Central memory CD8-positive, alpha-beta T cell (primary cell): ENCODE results near the gene MAP3K2.
"Not testable (repeated sequence)": the region's sequence is repeated elsewhere in the genome, so short reads cannot be mapped to it uniquely, and the experiment has no call there.

Experiments used
- ATAC-seq: fragments of 150-1000 bp; cut with Tn5 transposase; replicated peaks from 2 replicates; pipeline ENCODE4 v1.10.0; 2022; ENCODE audit warnings: mild to moderate bottlenecking, moderate FRiP score, moderate number of reproducible peaks; ENCODE audit not compliant: poor library complexity, severe bottlenecking; ENCODE audit errors: extremely low read depth
- DNase-seq, 2 donors: peaks; one replicate each; pipeline ENCODE4 v3.0.0; 2021; ENCODE audit warnings: low spot score in 2 of 2
- H3K27ac Mint-ChIP-seq: one replicate; pipeline ENCODE4 v1.8.0; 2022; ENCODE audit warnings: low read depth, mild to moderate bottlenecking, moderate library complexity, mixed read lengths
- H3K27me3 Mint-ChIP-seq: one replicate; pipeline ENCODE4 v1.8.0; 2022; ENCODE audit warnings: mixed read lengths
- H3K36me3 Mint-ChIP-seq: one replicate; pipeline ENCODE4 v1.8.0; 2022; ENCODE audit warnings: mild to moderate bottlenecking, moderate library complexity, mixed read lengths; ENCODE audit not compliant: insufficient read depth
- H3K4me1 Mint-ChIP-seq: one replicate; pipeline ENCODE4 v1.8.0; 2022; ENCODE audit warnings: mixed read lengths
- H3K4me3 Mint-ChIP-seq: one replicate; pipeline ENCODE4 v1.8.0; 2022; ENCODE audit warnings: mild to moderate bottlenecking, moderate library complexity, mixed read lengths
- H3K9me3 Mint-ChIP-seq: one replicate; pipeline ENCODE4 v1.8.0; 2022; ENCODE audit warnings: mixed read lengths

MAP3K2 gene

DNA sequence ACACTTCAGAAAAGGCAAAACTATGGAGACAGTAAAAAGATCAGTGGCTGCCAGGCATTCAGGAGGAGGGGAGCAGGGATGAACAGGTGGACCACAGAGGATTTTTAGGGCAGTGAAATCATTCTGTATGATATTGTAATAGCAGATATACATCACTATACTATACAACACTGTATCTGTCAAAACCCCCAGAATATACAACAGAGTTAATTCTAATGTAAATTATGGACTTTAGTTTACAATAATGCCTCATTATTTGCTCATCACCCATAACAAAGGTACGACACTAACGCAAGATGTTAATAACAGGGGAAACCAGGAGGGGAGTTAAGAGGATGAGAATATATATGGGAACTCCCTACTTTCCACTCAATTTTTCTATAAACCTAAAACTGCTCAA is 28.8 kb downstream of the MAP3K2 start:
- H3K27ac Mint-ChIP-seq: no peak overlapping the region
- H3K36me3 Mint-ChIP-seq: peaks cover 2% of the 10 kb centered on the region
- DNase-seq (no peak), ATAC-seq (no peak)
- no peak overlapping the region for H3K4me3 Mint-ChIP-seq
- H3K9me3 Mint-ChIP-seq: no peaks in the 10 kb centered on the region
- peaks cover 68% of the 10 kb centered on the region for H3K4me1 Mint-ChIP-seq
- no peaks in the 10 kb centered on the region for H3K27me3 Mint-ChIP-seq

DNA sequence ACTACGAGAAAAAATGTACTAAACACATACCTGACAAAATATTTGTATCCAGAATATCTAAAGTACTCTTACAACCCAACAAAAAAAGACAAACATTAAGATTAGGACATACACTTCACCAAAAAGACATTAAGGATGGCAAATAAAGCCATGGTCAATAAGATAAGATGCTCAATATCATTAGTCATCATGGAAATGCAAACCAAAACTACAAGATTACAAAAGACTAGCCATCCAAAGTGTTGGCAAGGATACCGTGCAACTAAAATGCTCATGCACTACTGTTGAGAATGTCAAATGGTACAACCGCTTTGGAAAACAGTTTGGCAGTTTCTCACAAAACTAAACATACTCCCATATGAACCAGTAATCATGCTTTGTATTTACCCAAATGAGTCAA is 29.7 kb downstream of the MAP3K2 start:
- Mint-ChIP-seq H3K27ac (no peak overlapping the region), H3K36me3 (peaks cover 2% of the 10 kb centered on the region), H3K4me3 (no peak overlapping the region), H3K27me3 (no peaks in the 10 kb centered on the region), H3K4me1 (peaks cover 62% of the 10 kb centered on the region), H3K9me3 (no peaks in the 10 kb centered on the region)
- ATAC-seq (no peak), DNase-seq (no peak)

DNA sequence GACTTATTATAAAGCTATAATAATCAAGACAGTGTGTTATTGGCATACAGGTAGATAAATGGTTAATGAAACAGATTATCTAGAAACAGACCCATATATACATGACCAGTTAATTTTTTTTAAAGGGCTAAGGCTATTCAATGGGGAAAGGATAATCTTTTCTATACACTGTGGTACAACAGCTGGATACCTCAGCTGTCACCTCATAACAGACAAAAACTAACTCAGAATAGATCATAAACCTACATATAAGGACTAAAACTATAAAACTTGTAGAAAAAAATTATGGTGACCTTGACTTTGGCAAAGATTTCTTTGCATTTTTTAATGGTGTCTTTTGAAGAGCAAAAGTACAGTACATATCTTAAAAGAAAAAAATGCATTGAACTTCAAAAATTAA is 30.2 kb downstream of the MAP3K2 start:
- H3K4me1 Mint-ChIP-seq: peaks cover 62% of the 10 kb centered on the region
- H3K9me3 Mint-ChIP-seq: no peaks in the 10 kb centered on the region
- H3K27ac Mint-ChIP-seq: no peak overlapping the region
- no peaks in the 10 kb centered on the region for H3K27me3 Mint-ChIP-seq
- H3K4me3 Mint-ChIP-seq: no peak overlapping the region
- peaks cover 2% of the 10 kb centered on the region for H3K36me3 Mint-ChIP-seq
- ATAC-seq (no peak), DNase-seq (no peak)

DNA sequence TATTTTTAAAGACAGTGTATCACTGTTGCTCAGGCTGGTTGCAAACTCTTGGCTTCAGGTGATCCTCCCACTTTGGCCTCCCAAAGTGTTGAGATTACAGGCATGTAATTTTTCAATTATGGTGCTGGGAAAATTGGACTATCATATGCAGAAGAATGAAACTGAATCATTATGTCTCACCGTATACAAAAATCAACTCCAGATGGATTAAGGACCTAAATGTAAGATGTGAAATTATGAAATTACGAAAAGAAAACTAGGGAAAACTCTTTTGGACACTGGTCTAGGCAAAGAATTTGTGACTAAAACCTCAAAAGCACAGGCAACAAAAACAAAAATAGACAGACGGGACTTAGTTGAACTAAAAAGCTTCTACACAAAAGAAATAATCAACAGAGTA is 31.2 kb downstream of the MAP3K2 start:
- DNase-seq (no peak), ATAC-seq (no peak)
- peaks cover 2% of the 10 kb centered on the region for H3K36me3 Mint-ChIP-seq
- no peaks in the 10 kb centered on the region for H3K9me3 Mint-ChIP-seq
- peaks cover 58% of the 10 kb centered on the region for H3K4me1 Mint-ChIP-seq
- no peak overlapping the region for H3K27ac Mint-ChIP-seq
- H3K4me3 Mint-ChIP-seq: no peak overlapping the region
- H3K27me3 Mint-ChIP-seq: no peaks in the 10 kb centered on the region

DNA sequence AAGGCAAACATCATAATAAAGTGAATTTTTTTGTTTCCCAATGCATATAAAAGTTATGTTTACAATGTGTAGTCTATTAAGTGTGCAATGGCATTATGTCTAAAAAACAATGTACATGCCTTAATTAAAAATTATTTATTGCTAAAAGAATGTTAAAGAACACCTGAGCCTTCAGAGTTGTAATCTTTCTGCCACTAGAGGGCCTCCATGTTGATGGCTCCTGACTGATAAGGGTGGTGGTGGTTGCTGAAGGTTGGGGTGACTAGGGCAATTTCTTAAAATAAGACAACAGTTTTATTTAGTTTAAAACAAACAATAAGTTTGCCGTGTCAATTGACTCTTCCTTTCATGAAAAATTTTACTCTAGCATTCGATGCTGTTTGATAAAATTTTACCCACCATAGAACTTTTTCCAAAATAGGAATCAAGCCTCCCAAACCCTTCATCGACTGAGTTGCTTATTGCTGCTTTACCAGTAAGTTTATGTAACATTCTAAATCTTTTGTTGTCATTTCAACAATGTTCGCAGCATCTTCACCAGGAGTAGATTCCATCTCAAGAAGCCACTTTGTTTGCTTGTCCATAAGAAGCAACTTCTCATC is 32.3 kb downstream of the MAP3K2 start:
- peaks cover 2% of the 10 kb centered on the region for H3K36me3 Mint-ChIP-seq
- ATAC-seq: peak; percentile 84
- H3K27me3 Mint-ChIP-seq: no peaks in the 10 kb centered on the region
- no peak for DNase-seq
- H3K4me1 Mint-ChIP-seq: peaks cover 60% of the 10 kb centered on the region
- no peaks in the 10 kb centered on the region for H3K9me3 Mint-ChIP-seq
- H3K27ac Mint-ChIP-seq: peak overlapping the region; percentile 75
- no peak overlapping the region for H3K4me3 Mint-ChIP-seq

DNA sequence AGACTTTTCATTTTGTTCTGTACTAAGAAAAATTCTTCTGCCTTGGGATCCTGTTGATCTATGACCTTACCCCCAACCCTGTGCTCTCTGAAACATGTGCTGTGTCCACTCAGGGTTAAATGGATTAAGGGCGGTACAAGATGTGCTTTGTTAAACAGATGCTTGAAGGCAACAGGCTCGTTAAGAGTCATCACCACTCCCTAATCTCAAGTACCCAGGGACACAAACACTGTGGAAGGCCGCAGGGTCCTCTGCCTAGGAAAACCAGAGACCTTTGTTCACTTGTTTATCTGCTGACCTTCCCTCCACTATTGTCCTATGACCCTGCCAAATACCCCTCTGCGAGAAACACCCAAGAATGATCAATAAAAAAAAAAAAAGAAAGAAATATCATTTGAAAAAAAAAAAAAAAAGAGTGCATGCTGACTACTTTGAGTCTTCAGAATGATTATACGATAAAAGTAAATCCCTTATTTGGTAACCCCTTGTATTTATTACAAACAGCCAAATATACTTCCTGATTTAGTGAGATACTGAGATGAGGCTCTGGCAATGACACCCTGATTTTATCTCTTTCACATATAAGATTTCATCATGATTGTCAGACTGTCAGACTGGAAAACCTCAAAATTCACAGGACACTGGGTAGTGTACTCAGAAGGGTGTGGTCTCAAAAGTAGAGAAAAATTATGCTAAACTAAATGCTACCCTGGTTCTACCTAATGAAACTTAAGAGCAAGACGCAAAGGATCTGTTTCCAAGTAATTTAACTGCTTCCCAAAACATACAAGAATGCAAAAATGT is 33.7 kb downstream of the MAP3K2 start:
- not testable (repeated sequence) for DNase-seq, H3K27me3 Mint-ChIP-seq, H3K36me3 Mint-ChIP-seq, H3K9me3 Mint-ChIP-seq, ATAC-seq, H3K4me3 Mint-ChIP-seq
- Mint-ChIP-seq H3K4me1 (peaks cover 58% of the 10 kb centered on the region), H3K27ac (peak overlapping the region; percentile 30)

DNA sequence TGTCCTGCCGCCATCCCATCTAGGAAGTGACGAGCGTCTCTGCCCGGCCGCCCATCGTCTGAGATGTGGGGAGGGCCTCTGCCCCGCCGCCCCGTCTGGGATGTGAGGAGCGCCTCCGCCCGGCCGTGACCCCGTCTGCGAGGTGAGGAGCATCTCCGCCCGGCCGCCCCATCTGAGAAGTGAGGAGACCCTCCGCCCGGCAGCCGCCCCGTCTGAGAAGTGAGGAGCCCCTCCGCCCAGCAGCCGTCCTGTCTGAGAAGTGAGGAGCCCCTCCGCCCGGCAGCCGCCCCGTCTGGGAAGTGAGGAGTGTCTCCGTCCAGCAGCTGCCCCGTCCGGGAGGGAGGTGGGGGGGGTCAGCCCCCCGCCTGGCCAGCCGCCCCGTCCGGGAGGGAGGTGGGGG is 34.6 kb downstream of the MAP3K2 start:
- H3K27ac Mint-ChIP-seq, DNase-seq, H3K9me3 Mint-ChIP-seq, H3K27me3 Mint-ChIP-seq, H3K36me3 Mint-ChIP-seq, ATAC-seq, H3K4me3 Mint-ChIP-seq: not testable (repeated sequence)
- peaks cover 57% of the 10 kb centered on the region for H3K4me1 Mint-ChIP-seq

DNA sequence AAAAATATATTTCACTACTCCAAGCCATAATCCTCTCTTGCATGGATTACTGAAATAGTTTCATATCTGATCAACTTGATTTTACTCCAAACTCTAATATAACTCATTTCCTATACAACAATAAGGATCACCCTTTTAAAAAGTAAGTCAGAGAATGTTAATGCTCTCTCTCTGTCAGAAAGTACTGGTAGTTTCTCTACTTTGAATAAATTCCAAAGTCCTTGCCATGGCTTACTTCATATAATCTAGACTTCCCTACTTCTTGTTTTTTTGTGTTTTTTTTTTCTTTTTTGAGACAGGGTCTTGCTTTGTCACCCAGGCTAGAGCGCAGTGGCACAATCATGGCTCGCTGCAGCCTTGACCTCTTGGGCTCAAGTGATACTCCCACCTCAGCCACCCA is 36.2 kb downstream of the MAP3K2 start:
- no peak overlapping the region for H3K27ac Mint-ChIP-seq
- peaks cover 58% of the 10 kb centered on the region for H3K4me1 Mint-ChIP-seq
- DNase-seq: no peak
- H3K27me3 Mint-ChIP-seq: no peaks in the 10 kb centered on the region
- no peaks in the 10 kb centered on the region for H3K9me3 Mint-ChIP-seq
- no peak for ATAC-seq
- H3K36me3 Mint-ChIP-seq: peaks cover 2% of the 10 kb centered on the region
- H3K4me3 Mint-ChIP-seq: no peak overlapping the region

DNA sequence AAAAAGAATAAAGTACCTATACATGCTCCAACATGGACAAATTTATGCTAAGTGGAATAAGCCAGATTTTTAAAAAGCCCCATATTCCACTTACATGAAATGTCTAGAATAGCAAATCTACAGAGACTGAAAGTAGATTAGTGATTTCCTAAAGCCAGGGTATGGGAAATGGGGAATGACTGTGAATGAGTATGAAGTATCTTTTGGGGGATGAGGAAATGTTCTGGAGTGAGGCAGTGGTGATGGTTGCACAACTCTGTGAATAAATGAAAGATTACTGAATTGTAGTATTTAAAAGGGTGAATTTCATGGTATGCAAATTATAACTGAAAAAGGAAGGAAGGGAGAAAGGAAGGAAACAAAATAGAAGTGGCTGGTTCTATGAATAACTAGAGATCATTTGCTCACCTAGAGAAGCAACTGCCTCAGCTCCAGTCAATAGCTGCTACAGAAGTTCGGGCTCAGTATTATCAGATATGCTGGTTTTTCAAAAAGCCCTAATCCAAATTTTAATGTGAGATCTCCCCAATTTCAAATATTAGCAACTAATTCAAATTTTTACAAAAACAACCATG is 39.3 kb downstream of the MAP3K2 start:
- H3K9me3 Mint-ChIP-seq: no peaks in the 10 kb centered on the region
- peak overlapping the region; percentile 5 for H3K27ac Mint-ChIP-seq

DNA sequence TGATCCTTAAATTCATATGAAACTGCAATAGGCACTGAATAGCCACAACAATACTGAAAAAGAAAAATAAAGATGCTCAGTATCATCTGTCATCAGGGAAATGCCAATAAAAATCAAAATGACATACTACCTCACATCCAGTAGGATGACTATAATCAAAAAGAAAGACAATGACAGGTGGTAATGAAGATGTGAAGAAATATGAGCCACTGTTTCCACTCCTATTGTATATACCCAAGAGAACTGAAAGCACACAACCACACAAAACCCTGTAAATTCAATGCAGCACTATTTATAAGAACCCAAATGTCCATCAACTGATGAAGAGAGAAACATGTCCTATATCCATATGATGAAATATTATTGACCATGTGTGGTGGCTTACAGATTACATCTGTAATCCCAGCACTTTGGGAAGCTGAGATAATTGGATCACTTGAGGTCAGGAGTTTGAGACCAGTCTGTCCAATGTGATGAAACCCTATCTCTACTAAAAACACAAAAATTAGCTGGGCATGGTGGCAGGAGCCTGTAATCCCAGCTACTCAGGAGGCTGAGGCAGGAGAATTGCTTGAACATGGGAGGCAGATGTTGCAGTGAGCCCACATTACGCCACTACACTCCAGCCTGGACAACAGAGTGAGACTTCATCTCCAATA is 39.9 kb downstream of the MAP3K2 start:
- Mint-ChIP-seq H3K4me1 (peaks cover 59% of the 10 kb centered on the region), H3K36me3 (peaks cover 2% of the 10 kb centered on the region), H3K9me3 (no peaks in the 10 kb centered on the region), H3K4me3 (no peak overlapping the region), H3K27me3 (no peaks in the 10 kb centered on the region), H3K27ac (peak overlapping the region; percentile 5)
- no peak for ATAC-seq
- DNase-seq: no peak

More for the DNA sequence above, 39.3 kb downstream of the MAP3K2 start:
- ATAC-seq (no peak), DNase-seq (no peak)
- no peaks in the 10 kb centered on the region for H3K27me3 Mint-ChIP-seq
- H3K4me1 Mint-ChIP-seq: peaks cover 59% of the 10 kb centered on the region
- peaks cover 2% of the 10 kb centered on the region for H3K36me3 Mint-ChIP-seq
- H3K4me3 Mint-ChIP-seq: no peak overlapping the region

DNA sequence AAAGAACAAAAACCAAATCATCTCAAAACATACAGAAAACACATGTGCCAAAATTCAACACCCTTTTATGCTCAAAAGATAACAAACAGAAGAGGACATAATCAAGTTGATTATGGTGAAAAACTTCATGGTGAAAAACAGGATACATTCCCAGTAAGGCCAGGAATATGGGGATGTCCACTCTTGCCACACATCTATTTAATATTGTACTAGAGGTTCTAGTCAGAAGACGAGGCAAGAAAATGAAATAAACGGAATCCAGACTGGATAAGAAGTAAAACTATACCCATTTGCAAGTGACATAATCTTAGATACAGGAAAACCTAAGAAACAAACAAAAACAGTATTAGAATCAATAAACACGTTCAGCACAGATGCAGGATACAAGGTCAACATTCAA is 40.8 kb downstream of the MAP3K2 start:
- Mint-ChIP-seq H3K4me3 (no peak overlapping the region), H3K4me1 (peaks cover 61% of the 10 kb centered on the region), H3K9me3 (no peaks in the 10 kb centered on the region), H3K27ac (peak overlapping the region; percentile 19), H3K27me3 (no peaks in the 10 kb centered on the region), H3K36me3 (peaks cover 7% of the 10 kb centered on the region)
- ATAC-seq: no peak
- DNase-seq: no peak

DNA sequence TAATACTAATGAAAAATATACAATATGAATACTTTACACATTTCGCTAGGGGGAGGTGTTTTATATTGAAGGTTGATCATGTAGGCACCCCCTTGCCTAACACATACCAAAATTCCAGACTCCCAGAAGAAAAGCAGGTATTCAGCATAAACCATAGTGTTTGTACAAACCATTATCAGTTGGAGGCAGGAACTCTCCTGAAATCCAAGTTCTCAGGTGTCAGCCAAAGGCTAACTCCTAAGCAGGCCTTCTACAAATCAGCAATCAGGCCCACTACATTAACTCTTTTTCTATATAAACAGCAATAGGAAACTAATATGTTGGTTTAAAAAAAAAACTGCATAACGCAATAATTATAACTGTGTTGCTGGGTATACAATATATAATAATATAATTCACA is 44.5 kb downstream of the MAP3K2 start:
- Mint-ChIP-seq H3K36me3 (peaks cover 13% of the 10 kb centered on the region), H3K4me3 (no peak overlapping the region), H3K27me3 (no peaks in the 10 kb centered on the region), H3K9me3 (no peaks in the 10 kb centered on the region), H3K27ac (no peak overlapping the region), H3K4me1 (peaks cover 41% of the 10 kb centered on the region)
- ATAC-seq (no peak), DNase-seq (no peak)
